GM12878 (cell line): ENCODE measurements around the gene SBNO2. TPM values are rescaled to one million over a fixed set of nuclear protein-coding genes. Genes with fewer than 3 reads are reported as not detected.

Experiments
- ATAC-seq: fragments of 200-7000 bp; cut with Tn5 transposase; 3 replicates; pipeline ENCODE4 v1.9.1; 2020; ENCODE audit warnings: mild to moderate bottlenecking, moderate library complexity
- BruUV-seq: library from RNA; stranded (reverse); fragments of 400-500 nt; replicated peaks from 2 replicates; lab custom pipeline; 2021; lab: Mats Ljungman, UMichigan
- CTCF ChIA-PET: fragments of 300-600 bp; sonication (Branson Sonifier 250); formaldehyde crosslinking; extraction: SDS; loops from one replicate; lab custom pipeline; 2021; ENCODE audit warnings: inconsistent platforms; lab: Yijun Ruan, JAX
- POLR2A ChIA-PET: fragments of 350-600 bp; formaldehyde crosslinking; extraction: SDS; loops from one replicate; lab custom pipeline; 2021; ENCODE audit warnings: inconsistent platforms; lab: Charles Lee
- RAD21 ChIA-PET: fragments of 300-600 bp; sonication (Branson Sonifier 250); formaldehyde crosslinking; loops from one replicate; lab custom pipeline; 2023; ENCODE audit warnings: antibody characterized with exemption; ENCODE audit not compliant: unreplicated experiment; lab: Charles Lee
- SMC1A ChIA-PET: fragments of 300-600 bp; sonication (Branson Sonifier 250); formaldehyde crosslinking; loops from one replicate; lab custom pipeline; 2023; ENCODE audit not compliant: unreplicated experiment, uncharacterized antibody; lab: Charles Lee
- DNase-seq: peaks from one replicate; pipeline ENCODE4 v3.0.0-alpha.2; 2011; ENCODE audit warnings: low read depth, low spot score
- FAIRE-seq: peaks from 3 replicates; lab custom pipeline; 2011; peaks lifted over from hg19 to GRCh38; lab: Jason Lieb, UNC
- H2AFZ ChIP-seq: 2 replicates; pipeline ENCODE4 v1.6.0; 2011; ENCODE audit warnings: low read depth, low read length, control low read depth; ENCODE audit not compliant: control insufficient read depth
- H3K27ac ChIP-seq: 2 replicates; pipeline ENCODE4 v1.5.1; 2011; ENCODE audit warnings: control low read depth; ENCODE audit not compliant: control insufficient read depth, insufficient read depth
- H3K27me3 ChIP-seq, 2 experiments: replicated peaks in 1 of 2; 2 replicates each; pipeline versions ENCODE4 v1.6.0 to v1.6.1; 2011; ENCODE audit warnings: low read length in 1 of 2; ENCODE audit not compliant: control insufficient read depth in 2 of 2, insufficient read depth in 2 of 2
- H3K36me3 ChIP-seq, 2 experiments: 2 replicates each; pipeline ENCODE4 v1.5.1; 2011; ENCODE audit warnings: low read length in 1 of 2; ENCODE audit not compliant: control insufficient read depth in 2 of 2, insufficient read depth in 2 of 2
- H3K4me1 ChIP-seq: 2 replicates; pipeline ENCODE4 v1.6.1; 2011; ENCODE audit warnings: mild to moderate bottlenecking, low read length, moderate library complexity, mixed read lengths; ENCODE audit not compliant: control insufficient read depth, insufficient read depth
- H3K4me2 ChIP-seq: 2 replicates; pipeline ENCODE4 v1.6.0; 2011; ENCODE audit warnings: control low read depth; ENCODE audit not compliant: control insufficient read depth, insufficient read depth
- H3K4me3 ChIP-seq: fragments of 200-600 bp; sonication (generic); 2 replicates; pipeline ENCODE4 v1.5.1; 2016
- H3K79me2 ChIP-seq: 2 replicates; pipeline ENCODE4 v1.6.0; 2011; ENCODE audit warnings: low read length; ENCODE audit not compliant: control insufficient read depth, insufficient read depth
- H3K9ac ChIP-seq: 2 replicates; pipeline ENCODE4 v1.8.0; 2011; ENCODE audit warnings: low read length, control low read depth, mixed read lengths; ENCODE audit not compliant: control insufficient read depth, insufficient read depth
- H3K9me3 ChIP-seq: replicated peaks from 3 replicates; pipeline ENCODE4 v1.5.1; 2011; ENCODE audit warnings: mild to moderate bottlenecking, low read length; ENCODE audit not compliant: control insufficient read depth, insufficient read depth
- H4K20me1 ChIP-seq: 2 replicates; pipeline ENCODE4 v1.6.0; 2011; ENCODE audit not compliant: control insufficient read depth, insufficient read depth
- CEBPB ChIP-seq, 2 experiments: fragments of 150-350 bp in 1 of 2; IDR thresholded peaks; 2 replicates each; pipeline ENCODE4 v1.6.1; 2012 to 2014; ENCODE audit warnings: low read depth in 2 of 2, low read length in 2 of 2, borderline replicate concordance in 1 of 2, inconsistent platforms in 1 of 2
- CHD4 ChIP-seq: fragments of 200-600 bp; sonication (generic); IDR thresholded peaks from 2 replicates; pipeline ENCODE4 v1.6.1; 2016; ENCODE audit warnings: mild to moderate bottlenecking
- CREB1 ChIP-seq: IDR thresholded peaks from 2 replicates; pipeline ENCODE4 v1.6.1; 2012; ENCODE audit warnings: low read depth, mild to moderate bottlenecking, inconsistent platforms
- POLR2AphosphoS5 ChIP-seq: IDR thresholded peaks from 2 replicates; pipeline ENCODE4 v1.6.1; 2011; ENCODE audit warnings: mild to moderate bottlenecking, low read length, inconsistent platforms
- RUNX3 ChIP-seq: IDR thresholded peaks from 2 replicates; pipeline ENCODE4 v1.6.1; 2012; ENCODE audit warnings: low read length, inconsistent platforms
- SPI1 ChIP-seq: IDR thresholded peaks from 2 replicates; pipeline ENCODE4 v1.6.1; 2011; ENCODE audit warnings: low read depth, mild to moderate bottlenecking, low read length, moderate library complexity, borderline replicate concordance; ENCODE audit not compliant: insufficient read depth
- STAT1 ChIP-seq: fragments of 450-650 bp; conservative IDR thresholded peaks from 2 replicates; pipeline ENCODE4 v1.6.1; 2014; ENCODE audit warnings: antibody characterized with exemption, mild to moderate bottlenecking
- WGBS: methylation state at CpG from one replicate; pipeline ENCODE4 v1.1.6; 2016; ENCODE audit warnings: low lambda C conversion rate; ENCODE audit not compliant: insufficient replicate concordance, insufficient coverage; ENCODE audit errors: missing lambda C conversion rate; 5-methylcytosine and 5-hydroxymethylcytosine counted together
- in situ Hi-C: fragments of 300-500 bp; cut with MboI; formaldehyde crosslinking; loops from 9 replicates; pipeline ENCODE4 v1.14.3; 2018; ENCODE audit warnings: mixed read lengths
- intact Hi-C: fragments of 100-400 bp; cut with micrococcal nuclease; formaldehyde crosslinking; loops from one replicate; pipeline ENCODE4 v1.14.2; 2022; ENCODE audit not compliant: unreplicated experiment
- polyA plus RNA-seq, 11 experiments: library from polyadenylated mRNA; depleted of rRNA in 4 of 11; unstranded in 6 of 11; stranded (reverse) in 5 of 11; fragments of >200 nt; fragmentation: Nextera tagmentation in 4 of 11; fragmentation: Illumina TruSeq in 1 of 11; extraction: Ambion mirVana in 4 of 11; extraction: Trizol in 1 of 11; gene quantifications; 1 replicate in 1 of 11; 2 replicates in 10 of 11; pipeline versions ENCODE4 v1.2.1 to v1.2.3, GENCODE V29; 2011 to 2016; ENCODE audit warnings: inconsistent platforms in 2 of 11, missing spikeins in 2 of 11, low read depth in 1 of 11
- total RNA-seq, 4 experiments: library from RNA; depleted of rRNA in 3 of 4; stranded (reverse); fragments of >200 nt in 3 of 4; fragmentation: Illumina TruSeq in 1 of 4; extraction: Trizol in 1 of 4; gene quantifications; 2 replicates each; pipeline versions ENCODE4 v1.2.1 to v1.2.3, GENCODE V29; 2013 to 2021
- TF ChIP-seq, protein P1 (sequence below): fragments of 450-650 bp; IDR thresholded peaks from 2 replicates; pipeline ENCODE4 v1.6.1; 2018; ENCODE audit warnings: borderline replicate concordance, mild to moderate bottlenecking; ENCODE audit not compliant: partially characterized antibody

Gene SBNO2
- total and polyA plus RNA-seq, 10 of the 15 experiments (the other 5 are each of a cell fraction or from before 2014, with no cell fraction given): 0.08 to 44.6 (median 5.4) TPM

DNA sequence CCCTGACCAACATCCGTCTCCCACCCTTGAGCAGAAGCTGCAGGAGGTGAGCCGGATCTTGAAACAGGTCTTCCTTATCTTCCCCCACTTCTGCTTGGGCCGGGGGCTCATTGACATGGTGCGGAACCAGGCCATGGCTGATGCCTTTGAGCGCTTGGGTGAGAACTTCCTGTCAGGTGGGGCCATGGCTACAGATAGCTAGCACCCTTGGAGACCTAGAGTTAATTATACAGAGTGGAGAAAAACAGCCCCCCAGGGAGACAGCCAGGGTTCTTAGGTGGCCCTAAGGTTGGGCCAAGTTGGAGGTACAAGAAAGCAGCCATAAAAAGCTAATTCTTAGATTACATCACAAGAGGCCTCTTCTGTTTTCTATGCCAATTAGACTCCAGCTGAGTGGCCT, 116.0 kb downstream of the SBNO2 start:
- TF ChIP-seq CREB1 (no peak), STAT1 (no peak), CEBPB (IDR thresholded peaks at IDR 0.05; ENCODE audit: borderline replicate concordance in 1 of 2, low read depth in 2 of 2, low read length in 2 of 2) (no peak), CHD4 (no peak), POLR2AphosphoS5 (no peak), RUNX3 (no peak), SPI1 (no peak)
- TF ChIP-seq, protein P1, sequence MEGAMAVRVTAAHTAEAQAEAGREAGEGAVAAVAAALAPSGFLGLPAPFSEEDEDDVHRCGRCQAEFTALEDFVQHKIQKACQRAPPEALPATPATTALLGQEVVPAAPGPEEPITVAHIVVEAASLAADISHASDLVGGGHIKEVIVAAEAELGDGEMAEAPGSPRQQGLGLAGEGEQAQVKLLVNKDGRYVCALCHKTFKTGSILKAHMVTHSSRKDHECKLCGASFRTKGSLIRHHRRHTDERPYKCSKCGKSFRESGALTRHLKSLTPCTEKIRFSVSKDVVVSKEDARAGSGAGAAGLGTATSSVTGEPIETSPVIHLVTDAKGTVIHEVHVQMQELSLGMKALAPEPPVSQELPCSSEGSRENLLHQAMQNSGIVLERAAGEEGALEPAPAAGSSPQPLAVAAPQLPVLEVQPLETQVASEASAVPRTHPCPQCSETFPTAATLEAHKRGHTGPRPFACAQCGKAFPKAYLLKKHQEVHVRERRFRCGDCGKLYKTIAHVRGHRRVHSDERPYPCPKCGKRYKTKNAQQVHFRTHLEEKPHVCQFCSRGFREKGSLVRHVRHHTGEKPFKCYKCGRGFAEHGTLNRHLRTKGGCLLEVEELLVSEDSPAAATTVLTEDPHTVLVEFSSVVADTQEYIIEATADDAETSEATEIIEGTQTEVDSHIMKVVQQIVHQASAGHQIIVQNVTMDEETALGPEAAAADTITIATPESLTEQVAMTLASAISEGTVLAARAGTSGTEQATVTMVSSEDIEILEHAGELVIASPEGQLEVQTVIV: no peak
- Histone ChIP-seq H3K4me1 (no peaks in the 10 kb centered on the region), H3K27me3 (no peaks in the 10 kb centered on the region), H4K20me1 (no peaks in the 10 kb centered on the region), H3K79me2 (no peaks in the 10 kb centered on the region), H3K9ac (no peak overlapping the region), H2AFZ (no peak overlapping the region), H3K27ac (no peak overlapping the region), H3K36me3 (no peaks in the 10 kb centered on the region; a peak in 1 of 4 replicates), H3K9me3 (no peaks in the 10 kb centered on the region), H3K4me2 (no peak overlapping the region), H3K4me3 (no peak overlapping the region)
- in situ Hi-C loops (no loop called here), intact Hi-C loops (loop anchor here (5.0 kb wide), 1 partner anchor 134 kb away; no protein-coding TSS in a partner anchor)
- DNase-seq (no peak), ATAC-seq (no peak), FAIRE-seq (no peak)
- no TSS peak for BruUV-seq
- ChIA-PET CTCF (interaction anchor here (0.6 to 2.9 kb wide), 9 partner anchors 10 to 182 kb away, joined by 3 to 14 read pairs (median 6); partner anchors contain the start of genes ABCA7 and ARHGAP45), POLR2A (no interaction called here), RAD21 (interaction anchor here (1.0 to 2.2 kb wide), 3 partner anchors 9 to 134 kb away, joined by 4 to 9 read pairs (median 5); partner anchors contain the start of gene ARHGAP45), SMC1A (interaction anchor here (0.8 to 1.4 kb wide), 3 partner anchors 10 to 45 kb away, joined by 3 to 7 read pairs (median 4); no protein-coding TSS in a partner anchor)
- WGBS: 68% methylated on average over 5 of the region's 5 CpGs

Other genes with a start within 250 kb of the SBNO2 start
Only the 7 nearest of the 20 such genes appear.
- 194 and 207 TPM in 2 replicates for gene POLR2E, start 78.9 kb downstream of the SBNO2 start, total RNA-seq (2014; rRNA removed)
- 78.7 and 85.5 TPM in 2 replicates for gene POLR2E, start 78.9 kb downstream of the SBNO2 start, total RNA-seq (2014; rRNA removed; fragmentation: Illumina TruSeq; extraction: Trizol)
- 243 and 250 TPM in 2 replicates for gene POLR2E, start 78.9 kb downstream of the SBNO2 start, total RNA-seq (2021)
- gene POLR2E, start 78.9 kb downstream of the SBNO2 start, polyA plus RNA-seq (2011; rRNA removed): 92.4 and 192 TPM in 2 replicates
- 10.0 and 142 TPM in 2 replicates for gene POLR2E, start 78.9 kb downstream of the SBNO2 start, polyA plus RNA-seq (2014; fragmentation: Illumina TruSeq; extraction: Trizol)
- gene POLR2E, start 78.9 kb downstream of the SBNO2 start, polyA plus RNA-seq (2014; fragmentation: Nextera tagmentation; extraction: Ambion mirVana): 10 to 100 TPM in 1 of 2 experiments, 1 to 10 TPM in 1; 4.0 to 17.0 TPM
- gene POLR2E, start 78.9 kb downstream of the SBNO2 start, polyA plus RNA-seq (2014; rRNA removed): 367 and 444 TPM in 2 replicates
- 100 to 1,000 TPM; 460 to 487 TPM for gene POLR2E, start 78.9 kb downstream of the SBNO2 start, polyA plus RNA-seq (2016; fragmentation: Nextera tagmentation; extraction: Ambion mirVana)
- 325 and 388 TPM in 2 replicates for gene GPX4, start 70.3 kb downstream of the SBNO2 start, total RNA-seq (2014; rRNA removed)
- 185 and 204 TPM in 2 replicates for gene GPX4, start 70.3 kb downstream of the SBNO2 start, total RNA-seq (2014; rRNA removed; fragmentation: Illumina TruSeq; extraction: Trizol)
- gene GPX4, start 70.3 kb downstream of the SBNO2 start, total RNA-seq (2021): 305 and 316 TPM in 2 replicates
- 171 and 289 TPM in 2 replicates for gene GPX4, start 70.3 kb downstream of the SBNO2 start, polyA plus RNA-seq (2011; rRNA removed)
- 144 and 257 TPM in 2 replicates for gene GPX4, start 70.3 kb downstream of the SBNO2 start, polyA plus RNA-seq (2014; fragmentation: Illumina TruSeq; extraction: Trizol)
- gene GPX4, start 70.3 kb downstream of the SBNO2 start, polyA plus RNA-seq (2014; fragmentation: Nextera tagmentation; extraction: Ambion mirVana): 10 to 100 TPM; 33.3 to 99.6 TPM
- gene GPX4, start 70.3 kb downstream of the SBNO2 start, polyA plus RNA-seq (2014; rRNA removed): 749 and 807 TPM in 2 replicates
- gene GPX4, start 70.3 kb downstream of the SBNO2 start, polyA plus RNA-seq (2016; fragmentation: Nextera tagmentation; extraction: Ambion mirVana): 100 to 1,000 TPM; 534 to 574 TPM
- gene STK11, start 31.5 kb upstream of the SBNO2 start, total RNA-seq (2014; rRNA removed): 62.0 and 65.7 TPM in 2 replicates
- gene STK11, start 31.5 kb upstream of the SBNO2 start, total RNA-seq (2014; rRNA removed; fragmentation: Illumina TruSeq; extraction: Trizol): 30.7 and 34.3 TPM in 2 replicates
- gene STK11, start 31.5 kb upstream of the SBNO2 start, total RNA-seq (2021): 64.6 and 71.0 TPM in 2 replicates
- 30.2 and 31.3 TPM in 2 replicates for gene STK11, start 31.5 kb upstream of the SBNO2 start, polyA plus RNA-seq (2011; rRNA removed)
- 8.5 and 16.3 TPM in 2 replicates for gene STK11, start 31.5 kb upstream of the SBNO2 start, polyA plus RNA-seq (2014; fragmentation: Illumina TruSeq; extraction: Trizol)
- gene STK11, start 31.5 kb upstream of the SBNO2 start, polyA plus RNA-seq (2014; fragmentation: Nextera tagmentation; extraction: Ambion mirVana): under 1 TPM; 0.33 to 0.74 TPM
- 57.0 and 69.5 TPM in 2 replicates for gene STK11, start 31.5 kb upstream of the SBNO2 start, polyA plus RNA-seq (2014; rRNA removed)
- gene STK11, start 31.5 kb upstream of the SBNO2 start, polyA plus RNA-seq (2016; fragmentation: Nextera tagmentation; extraction: Ambion mirVana): 1 to 10 TPM; 4.9 to 5.4 TPM
- 0.44 and 0.51 TPM in 2 replicates for gene CBARP, start 63.7 kb upstream of the SBNO2 start, total RNA-seq (2014; rRNA removed)
- 0.05 and 0.09 TPM in 2 replicates for gene CBARP, start 63.7 kb upstream of the SBNO2 start, total RNA-seq (2014; rRNA removed; fragmentation: Illumina TruSeq; extraction: Trizol)
- 0.59 and 0.61 TPM in 2 replicates for gene CBARP, start 63.7 kb upstream of the SBNO2 start, total RNA-seq (2021)
- 0.03 and 0.04 TPM in 2 replicates for gene CBARP, start 63.7 kb upstream of the SBNO2 start, polyA plus RNA-seq (2011; rRNA removed)
- 0.04 TPM in 1 of 2 replicates, not detected in the other for gene CBARP, start 63.7 kb upstream of the SBNO2 start, polyA plus RNA-seq (2014; fragmentation: Illumina TruSeq; extraction: Trizol)
- not detected for gene CBARP, start 63.7 kb upstream of the SBNO2 start, polyA plus RNA-seq (2014; fragmentation: Nextera tagmentation; extraction: Ambion mirVana)
- gene CBARP, start 63.7 kb upstream of the SBNO2 start, polyA plus RNA-seq (2014; rRNA removed): 0.55 and 0.93 TPM in 2 replicates
- gene CBARP, start 63.7 kb upstream of the SBNO2 start, polyA plus RNA-seq (2016; fragmentation: Nextera tagmentation; extraction: Ambion mirVana): under 1 TPM in 1 of 2 experiments, not detected in 1; 0.18 TPM
- 45.8 and 52.5 TPM in 2 replicates for gene ATP5F1D, start 67.5 kb upstream of the SBNO2 start, total RNA-seq (2014; rRNA removed)
- gene ATP5F1D, start 67.5 kb upstream of the SBNO2 start, total RNA-seq (2014; rRNA removed; fragmentation: Illumina TruSeq; extraction: Trizol): 18.9 and 23.6 TPM in 2 replicates
- gene ATP5F1D, start 67.5 kb upstream of the SBNO2 start, total RNA-seq (2021): 304 and 305 TPM in 2 replicates
- gene ATP5F1D, start 67.5 kb upstream of the SBNO2 start, polyA plus RNA-seq (2011; rRNA removed): 18.5 and 46.6 TPM in 2 replicates
- gene ATP5F1D, start 67.5 kb upstream of the SBNO2 start, polyA plus RNA-seq (2014; fragmentation: Illumina TruSeq; extraction: Trizol): 1.4 and 12.8 TPM in 2 replicates
- 10 to 100 TPM in 1 of 2 experiments, 1 to 10 TPM in 1; 7.2 to 45.0 TPM for gene ATP5F1D, start 67.5 kb upstream of the SBNO2 start, polyA plus RNA-seq (2014; fragmentation: Nextera tagmentation; extraction: Ambion mirVana)
- gene ATP5F1D, start 67.5 kb upstream of the SBNO2 start, polyA plus RNA-seq (2014; rRNA removed): 179 and 216 TPM in 2 replicates
- 100 to 1,000 TPM; 355 to 357 TPM for gene ATP5F1D, start 67.5 kb upstream of the SBNO2 start, polyA plus RNA-seq (2016; fragmentation: Nextera tagmentation; extraction: Ambion mirVana)
- gene MIDN, start 74.3 kb upstream of the SBNO2 start, total RNA-seq (2014; rRNA removed): 6.1 and 8.4 TPM in 2 replicates
- gene MIDN, start 74.3 kb upstream of the SBNO2 start, total RNA-seq (2014; rRNA removed; fragmentation: Illumina TruSeq; extraction: Trizol): 6.5 and 7.0 TPM in 2 replicates
- gene MIDN, start 74.3 kb upstream of the SBNO2 start, total RNA-seq (2021): 51.5 and 52.3 TPM in 2 replicates
- 7.6 and 12.2 TPM in 2 replicates for gene MIDN, start 74.3 kb upstream of the SBNO2 start, polyA plus RNA-seq (2011; rRNA removed)
- 4.2 and 7.9 TPM in 2 replicates for gene MIDN, start 74.3 kb upstream of the SBNO2 start, polyA plus RNA-seq (2014; fragmentation: Illumina TruSeq; extraction: Trizol)
- gene MIDN, start 74.3 kb upstream of the SBNO2 start, polyA plus RNA-seq (2014; fragmentation: Nextera tagmentation; extraction: Ambion mirVana): under 1 TPM; 0.38 to 0.63 TPM
- gene MIDN, start 74.3 kb upstream of the SBNO2 start, polyA plus RNA-seq (2014; rRNA removed): 30.9 and 33.7 TPM in 2 replicates
- 1 to 10 TPM; 2.3 TPM for gene MIDN, start 74.3 kb upstream of the SBNO2 start, polyA plus RNA-seq (2016; fragmentation: Nextera tagmentation; extraction: Ambion mirVana)
- gene CIRBP, start 95.1 kb upstream of the SBNO2 start, total RNA-seq (2014; rRNA removed): 216 and 225 TPM in 2 replicates
- gene CIRBP, start 95.1 kb upstream of the SBNO2 start, total RNA-seq (2014; rRNA removed; fragmentation: Illumina TruSeq; extraction: Trizol): 228 and 243 TPM in 2 replicates
- gene CIRBP, start 95.1 kb upstream of the SBNO2 start, total RNA-seq (2021): 264 and 284 TPM in 2 replicates
- 153 and 253 TPM in 2 replicates for gene CIRBP, start 95.1 kb upstream of the SBNO2 start, polyA plus RNA-seq (2011; rRNA removed)
- gene CIRBP, start 95.1 kb upstream of the SBNO2 start, polyA plus RNA-seq (2014; fragmentation: Illumina TruSeq; extraction: Trizol): 152 and 313 TPM in 2 replicates
- gene CIRBP, start 95.1 kb upstream of the SBNO2 start, polyA plus RNA-seq (2014; fragmentation: Nextera tagmentation; extraction: Ambion mirVana): 10 to 100 TPM; 27.6 to 52.4 TPM
- 335 and 370 TPM in 2 replicates for gene CIRBP, start 95.1 kb upstream of the SBNO2 start, polyA plus RNA-seq (2014; rRNA removed)
- gene CIRBP, start 95.1 kb upstream of the SBNO2 start, polyA plus RNA-seq (2016; fragmentation: Nextera tagmentation; extraction: Ambion mirVana): 100 to 1,000 TPM; 162 to 166 TPM